Measurements from ENCODE around the gene OR10G8. TPM values are rescaled to one million over a fixed set of nuclear protein-coding genes. Genes with fewer than 3 reads are reported as not detected.
"Not testable (repeated sequence)": the region's sequence is repeated elsewhere in the genome, so short reads cannot be mapped to it uniquely, and the experiment has no call there.

Gene OR10G8, protein sequence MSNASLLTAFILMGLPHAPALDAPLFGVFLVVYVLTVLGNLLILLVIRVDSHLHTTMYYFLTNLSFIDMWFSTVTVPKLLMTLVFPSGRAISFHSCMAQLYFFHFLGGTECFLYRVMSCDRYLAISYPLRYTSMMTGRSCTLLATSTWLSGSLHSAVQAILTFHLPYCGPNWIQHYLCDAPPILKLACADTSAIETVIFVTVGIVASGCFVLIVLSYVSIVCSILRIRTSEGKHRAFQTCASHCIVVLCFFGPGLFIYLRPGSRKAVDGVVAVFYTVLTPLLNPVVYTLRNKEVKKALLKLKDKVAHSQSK
- total RNA-seq (2014; rRNA removed; shearing (Covaris generic)) = not detected in 2 replicates

DNA sequence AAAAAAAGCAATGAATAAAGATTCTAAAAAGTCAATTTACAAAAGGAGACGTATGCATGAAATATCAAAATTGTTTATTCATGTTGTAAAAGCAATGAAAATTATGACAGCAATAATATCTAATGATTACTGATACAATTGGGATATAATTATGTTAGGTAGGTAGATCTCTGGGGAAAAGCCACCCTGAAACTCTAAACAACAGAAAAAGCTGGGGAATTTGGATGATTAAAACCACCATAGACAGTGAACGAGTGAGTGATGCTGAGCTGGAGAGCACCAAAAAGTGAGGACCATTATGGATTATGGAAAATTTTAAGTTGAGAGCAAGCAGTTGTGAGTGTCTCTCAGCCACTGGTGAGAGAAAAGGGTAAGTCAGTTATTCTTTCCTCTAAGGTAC lies at the start of gene OR10G8:
OR10G8 (plus strand) TSS at position 301 of the 400 bp plus-strand sequence. CDS start 2,825 bp downstream, outside the sequence.
- no peak for DNase-seq (ENCODE audit: low spot score)

DNA sequence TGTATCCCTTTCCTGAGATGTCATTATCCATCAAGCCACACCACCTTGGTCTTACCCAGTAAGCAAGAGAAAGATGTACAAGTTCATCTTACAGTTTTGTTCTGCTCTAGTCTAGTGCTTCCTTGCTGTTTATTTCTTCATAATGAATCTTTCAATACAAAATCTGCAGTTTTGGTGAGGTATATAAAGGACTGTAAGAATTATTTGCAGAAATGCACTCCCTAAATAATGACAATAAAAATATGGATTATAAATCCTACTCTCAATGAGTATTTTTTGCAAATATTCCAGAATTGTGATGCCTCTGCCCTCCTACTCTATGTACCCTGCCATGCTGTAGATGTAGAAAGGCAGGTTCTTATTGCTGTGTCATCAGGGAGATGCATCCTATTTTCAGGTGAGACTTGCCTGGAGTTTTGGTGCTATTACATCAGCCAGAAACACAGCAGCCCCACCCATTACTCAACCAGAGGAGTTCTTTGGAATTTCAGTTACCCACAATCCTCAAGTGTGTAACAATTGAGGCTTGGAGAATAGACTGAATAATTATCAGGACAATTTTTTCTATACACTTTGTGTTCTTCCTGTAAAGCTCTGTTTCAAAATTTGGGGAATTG lies 48.8 kb upstream of the OR10G8 start, which contains the start of gene OR10S1:
OR10S1 (minus strand) TSS at position 51 of the 617 bp plus-strand sequence. CDS start 117 bp downstream, outside the sequence.
- DNase-seq (ENCODE audit: low spot score) = no peak

DNA sequence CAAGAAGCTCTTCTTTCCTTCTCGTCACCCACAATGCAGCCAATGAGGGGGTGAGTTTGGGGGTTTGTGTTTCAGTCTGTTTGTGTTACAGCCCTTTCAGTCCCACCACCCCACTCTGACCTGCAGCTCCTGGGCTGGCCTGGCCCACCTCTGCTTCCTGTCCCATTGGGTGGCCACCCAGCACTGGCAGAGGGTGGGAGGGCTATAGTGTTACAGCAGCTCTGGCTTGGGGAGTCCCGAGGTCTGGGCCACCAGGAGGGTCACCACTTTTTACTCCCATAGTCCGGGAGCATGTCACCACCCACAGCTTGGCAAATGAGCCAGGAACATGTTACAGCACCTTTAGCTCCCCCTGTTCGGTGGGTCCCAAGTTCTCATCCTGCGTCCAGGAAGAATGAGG lies 47.3 kb upstream of the OR10G8 start:
- no peak for DNase-seq (ENCODE audit: low spot score)

DNA sequence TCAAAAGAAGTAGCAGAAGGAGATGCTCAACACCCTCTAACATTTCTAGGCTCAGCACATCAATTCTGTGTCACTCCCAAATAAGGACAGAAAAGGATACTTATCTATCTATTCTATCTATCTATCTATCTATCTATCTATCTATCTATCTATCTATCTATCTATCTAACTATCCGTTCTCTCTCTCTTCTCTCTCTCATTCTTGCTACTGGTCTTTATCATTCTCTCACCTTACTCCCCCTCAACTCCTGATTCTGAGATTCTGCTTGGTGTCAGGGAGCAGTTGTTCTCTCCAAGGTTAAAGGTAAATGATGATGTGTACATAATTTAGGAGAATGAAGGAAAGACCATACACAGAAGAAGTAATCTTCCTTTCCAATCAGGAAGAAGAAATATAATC lies 31.5 kb upstream of the OR10G8 start, which contains the start of gene OR10G6:
OR10G6 (minus strand) TSS at position 43 of the 400 bp plus-strand sequence; CDS start at position 43, 0 bp downstream.
- no peak for DNase-seq (ENCODE audit: low spot score)

DNA sequence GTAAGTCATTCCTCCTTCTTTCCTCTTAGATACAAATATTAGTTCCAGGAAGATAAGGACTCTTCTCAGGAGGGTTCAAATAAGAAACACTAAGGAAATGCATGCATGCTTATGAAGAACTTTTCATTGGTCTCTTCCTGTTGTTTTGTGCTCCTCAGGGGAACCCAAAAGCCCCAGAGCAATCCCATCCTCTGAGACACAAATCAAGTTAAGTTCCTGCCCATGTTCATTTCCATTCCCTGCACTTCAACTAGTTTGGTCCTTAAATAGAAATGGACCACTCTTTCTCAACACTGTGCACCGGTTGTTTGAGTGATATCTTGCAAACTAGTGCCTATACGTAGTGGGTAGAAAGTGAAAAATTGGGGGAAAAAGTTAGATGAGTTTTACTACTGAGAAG lies 13.9 kb upstream of the OR10G8 start, which contains the start of gene OR10G4:
OR10G4 (plus strand) TSS at position 301 of the 400 bp plus-strand sequence. CDS start 2,578 bp downstream, outside the sequence.
- DNase-seq (ENCODE audit: low spot score) = no peak

DNA sequence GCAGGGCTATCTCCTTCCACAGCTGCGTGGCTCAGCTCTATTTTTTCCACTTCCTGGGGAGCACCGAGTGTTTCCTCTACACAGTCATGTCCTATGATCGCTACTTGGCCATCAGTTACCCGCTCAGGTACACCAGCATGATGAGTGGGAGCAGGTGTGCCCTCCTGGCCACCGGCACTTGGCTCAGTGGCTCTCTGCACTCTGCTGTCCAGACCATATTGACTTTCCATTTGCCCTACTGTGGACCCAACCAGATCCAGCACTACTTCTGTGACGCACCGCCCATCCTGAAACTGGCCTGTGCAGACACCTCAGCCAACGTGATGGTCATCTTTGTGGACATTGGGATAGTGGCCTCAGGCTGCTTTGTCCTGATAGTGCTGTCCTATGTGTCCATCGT lies 10.8 kb upstream of the OR10G8 start:
- DNase-seq (ENCODE audit: low spot score) = not testable (repeated sequence)

DNA sequence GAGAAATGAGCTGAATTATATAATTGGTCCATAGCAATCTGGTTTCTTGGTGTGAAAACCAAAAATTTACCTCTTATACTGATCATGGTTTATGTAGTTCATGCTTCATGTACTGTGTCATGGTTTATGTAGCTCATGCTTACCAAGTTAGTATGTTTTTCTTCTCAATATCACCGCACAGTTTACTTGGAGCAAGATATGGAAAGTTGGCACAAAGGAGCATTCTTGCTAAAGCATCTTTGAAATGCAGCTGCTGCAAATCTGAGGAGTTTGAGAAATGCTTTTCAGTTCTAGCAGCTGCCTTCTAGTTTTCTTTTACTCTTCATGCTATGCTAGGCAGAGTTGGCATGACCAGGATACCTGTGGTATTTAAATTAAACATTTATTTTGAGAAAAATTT lies 10.1 kb downstream of the OR10G8 start:
- no peak for DNase-seq (ENCODE audit: low spot score)

DNA sequence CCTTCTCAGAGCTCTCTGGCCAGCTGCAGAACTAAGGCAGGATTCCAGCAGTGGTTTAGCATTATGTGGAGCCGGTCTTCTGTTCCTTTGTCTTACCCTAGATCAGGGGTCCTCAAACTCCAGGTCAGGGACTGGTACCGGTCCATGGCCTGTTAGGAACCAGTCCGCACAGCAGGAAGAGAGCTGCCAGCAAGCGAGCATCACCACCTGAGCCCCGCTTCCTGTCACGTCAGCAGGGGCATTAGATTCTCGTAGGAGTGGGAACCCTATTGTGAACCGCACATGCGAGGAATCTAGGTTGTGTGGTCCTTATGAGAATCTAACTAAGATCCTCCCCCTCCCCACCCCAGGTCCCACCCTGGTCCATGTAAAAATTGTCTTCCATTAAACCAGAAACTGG lies 13.0 kb downstream of the OR10G8 start:
- no peak for DNase-seq (ENCODE audit: low spot score)

DNA sequence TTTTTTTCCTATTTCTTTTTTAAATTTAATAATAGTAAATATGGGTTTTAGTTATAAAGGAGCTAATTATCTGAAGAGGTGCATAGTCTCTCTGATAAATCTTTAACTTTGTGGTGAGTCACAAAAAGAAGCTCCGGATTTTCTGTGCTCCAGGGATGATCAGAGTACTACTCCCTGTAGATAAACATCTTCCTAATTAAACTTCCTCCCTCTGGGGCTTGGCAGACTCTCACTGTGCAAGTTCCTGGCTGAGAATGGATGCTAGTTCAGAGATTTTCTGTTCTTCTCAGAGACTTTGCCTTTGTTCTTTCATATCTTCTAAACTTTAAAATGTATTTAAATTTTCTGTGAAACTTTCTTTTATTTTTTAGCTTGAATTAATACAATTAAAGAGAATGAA lies 14.7 kb downstream of the OR10G8 start, which contains the start of gene OR10G7:
OR10G7 (minus strand) TSS at position 72 of the 400 bp plus-strand sequence. CDS start 2,324 bp downstream, outside the sequence.
- DNase-seq (ENCODE audit: low spot score) = no peak

DNA sequence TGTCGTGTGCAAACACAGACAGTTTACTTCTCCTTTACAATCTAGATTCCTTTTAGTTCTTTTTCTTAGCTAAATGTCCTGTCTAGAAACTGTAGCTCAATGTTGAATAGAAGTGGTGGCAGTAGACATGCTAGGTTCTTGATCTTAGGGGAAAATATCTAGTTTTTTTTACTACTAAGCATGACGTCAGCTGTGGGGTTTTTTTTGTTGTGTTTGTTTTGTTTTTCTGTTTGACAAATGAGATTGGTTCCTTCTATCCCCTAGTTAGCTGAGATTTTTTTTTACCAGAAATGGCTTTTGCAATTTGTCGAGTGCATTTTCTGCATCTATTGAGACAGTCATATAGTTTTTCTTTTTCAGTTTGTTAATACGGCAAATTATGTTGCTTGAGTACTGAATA lies 16.8 kb downstream of the OR10G8 start:
- DNase-seq (ENCODE audit: low spot score) = no peak

DNA sequence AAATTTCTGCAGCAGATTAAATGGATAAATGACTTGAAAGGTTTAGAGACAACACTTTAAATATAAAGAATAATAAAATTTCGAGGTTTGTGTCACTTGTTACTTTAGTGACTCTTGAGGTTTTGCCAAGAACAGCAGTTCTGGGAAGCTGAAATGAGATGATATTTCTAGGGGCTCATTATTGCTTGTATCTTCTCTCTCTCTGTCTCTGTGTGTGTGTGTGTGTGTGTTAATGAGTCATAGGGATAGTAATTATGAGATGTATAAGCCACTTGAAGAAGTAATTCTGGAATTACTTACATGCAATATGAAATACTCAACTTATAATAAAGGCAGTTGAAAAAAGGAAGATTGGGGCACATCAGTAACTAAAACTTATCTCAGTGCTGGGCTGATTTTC lies 24.1 kb downstream of the OR10G8 start:
- no peak for DNase-seq (ENCODE audit: low spot score)

DNA sequence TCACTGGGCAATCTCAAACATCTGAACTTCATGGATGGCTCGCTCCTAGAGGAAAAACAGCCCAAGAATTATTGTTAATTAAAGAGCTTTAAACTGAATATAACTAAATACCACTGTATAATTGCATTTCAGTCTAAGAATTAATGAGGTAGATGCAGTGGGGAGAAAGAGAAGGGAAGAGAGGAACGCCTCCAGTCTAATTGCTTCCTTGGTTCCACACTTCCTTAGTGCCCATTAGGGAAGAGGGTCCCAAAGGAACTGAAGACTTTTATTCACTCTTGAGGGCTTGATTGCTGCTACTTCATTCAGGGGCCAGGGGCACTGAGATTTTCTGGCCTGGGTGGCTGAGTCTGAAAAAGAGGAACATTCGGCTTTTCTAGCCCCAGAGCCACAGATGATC lies 26.4 kb downstream of the OR10G8 start:
- no peak for DNase-seq (ENCODE audit: low spot score)

DNA sequence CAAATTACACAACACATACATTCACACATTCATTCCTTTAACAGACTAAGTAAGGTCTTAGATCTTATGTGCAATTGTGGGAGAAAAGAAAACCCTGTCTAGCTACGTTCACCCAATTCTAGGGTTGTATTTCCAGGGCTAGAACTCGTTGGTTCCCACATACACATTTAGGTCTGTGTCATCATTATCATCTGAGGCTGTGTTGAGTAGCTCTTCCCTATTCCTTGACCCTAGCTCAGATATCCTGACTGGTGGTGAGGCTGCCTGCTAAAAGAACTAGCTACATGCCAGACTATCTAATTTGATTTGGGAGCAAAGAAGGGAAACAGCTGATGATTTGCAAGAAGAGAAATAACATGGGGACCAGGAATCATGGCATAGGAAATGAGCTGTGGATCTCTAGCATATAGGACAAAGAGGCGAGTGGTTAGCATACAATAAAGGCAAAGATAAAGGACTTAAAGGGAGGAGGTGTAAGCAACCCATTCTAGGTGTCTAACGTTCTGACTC lies 42.1 kb downstream of the OR10G8 start:
- DNase-seq (ENCODE audit: low spot score) = no peak

DNA sequence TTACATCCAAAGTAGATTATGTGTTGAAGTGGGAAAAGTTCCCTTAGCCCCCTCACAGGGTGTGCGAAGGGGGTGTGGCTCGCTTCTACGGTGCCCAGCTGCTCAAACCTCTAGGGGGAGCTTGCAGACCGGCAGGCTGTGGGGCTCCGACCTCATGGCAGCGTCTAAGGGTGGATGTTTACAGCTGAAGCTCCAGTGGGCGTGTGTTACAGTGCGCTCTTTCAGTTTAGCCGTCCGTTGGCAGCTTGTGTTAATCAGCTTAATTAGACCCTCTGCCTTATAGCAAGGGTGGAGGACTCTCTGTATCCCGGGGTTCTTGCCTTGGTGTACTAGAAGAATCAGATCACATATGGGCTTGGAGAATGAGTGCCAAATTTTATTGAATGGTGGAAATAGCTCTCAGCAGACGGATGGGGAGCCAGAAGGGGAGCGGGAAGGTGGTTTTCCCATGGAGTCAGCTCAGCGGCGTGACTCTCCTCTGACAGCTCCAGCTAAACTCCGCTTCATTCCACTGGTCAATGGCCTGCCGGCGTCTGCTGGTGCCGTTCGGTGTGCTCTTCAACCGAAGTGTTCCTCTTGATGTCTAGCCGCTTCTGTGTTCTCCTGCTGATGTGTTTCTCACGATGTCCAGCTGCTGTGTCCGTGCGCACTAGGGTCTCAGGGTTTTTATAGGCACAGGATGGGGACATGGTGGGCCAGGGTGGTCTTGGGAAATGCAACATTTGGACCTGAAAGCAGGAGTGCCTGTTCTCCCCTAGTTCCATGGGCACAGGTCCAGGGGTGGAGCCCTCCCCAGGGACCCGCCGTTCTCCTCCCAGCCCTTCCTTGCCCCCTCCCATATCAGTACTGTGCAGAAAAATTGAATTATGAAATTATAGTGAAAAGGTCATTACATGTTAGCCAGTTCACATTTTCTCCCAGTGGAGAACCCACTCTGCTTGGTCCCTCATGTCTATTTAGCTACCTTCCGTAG lies 43.1 kb downstream of the OR10G8 start:
- peak; percentile 56 for DNase-seq (ENCODE audit: low spot score)

DNA sequence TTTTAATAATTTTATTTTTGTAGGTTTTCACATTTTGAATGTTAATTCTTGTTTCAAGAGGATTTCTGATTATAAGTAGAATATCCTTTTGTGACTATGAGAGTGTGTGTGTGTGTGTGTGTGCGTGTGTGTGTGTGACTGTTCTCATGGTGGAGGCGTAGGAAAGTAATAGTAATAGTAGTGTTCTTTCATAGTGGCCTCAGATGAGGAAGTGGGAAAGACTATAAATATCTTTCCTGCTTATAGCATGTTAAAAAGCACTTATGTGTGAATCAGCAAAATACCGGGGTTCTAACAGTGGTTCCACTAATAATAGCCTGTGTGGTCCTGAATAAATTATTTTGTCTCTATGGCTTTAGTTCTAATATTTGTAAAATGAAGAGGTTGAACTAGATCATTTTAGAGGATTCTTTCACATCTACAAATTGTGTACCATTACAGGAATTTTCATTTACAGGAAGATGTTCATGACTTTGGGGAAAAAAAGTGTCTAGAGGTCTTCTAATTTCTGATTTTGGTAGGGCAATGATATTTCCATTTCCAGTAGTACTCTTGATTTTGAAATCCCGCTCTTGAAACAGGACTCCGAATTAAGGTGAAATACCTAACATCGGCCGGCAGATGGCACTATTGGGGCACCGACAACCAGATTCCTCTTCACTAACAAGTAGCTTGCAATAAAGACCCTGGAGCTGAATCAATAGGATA lies 44.5 kb downstream of the OR10G8 start:
- peak; percentile 89 for DNase-seq (ENCODE audit: low spot score)

DNA sequence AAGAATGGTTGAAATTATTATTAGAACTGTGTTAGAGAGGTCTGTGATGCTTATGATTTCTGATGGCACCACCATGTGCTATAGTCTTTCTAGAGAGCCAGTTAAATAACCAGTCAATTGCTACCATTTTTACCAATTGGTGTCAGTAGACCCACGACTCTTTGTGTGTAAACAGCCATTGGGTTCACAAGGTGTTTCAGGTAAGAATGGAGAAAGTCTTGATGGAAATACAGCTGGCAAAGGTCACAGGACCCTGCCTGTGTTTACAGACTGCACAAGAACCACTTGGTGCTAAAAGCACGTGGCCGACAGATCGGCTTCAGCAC lies 45.0 kb downstream of the OR10G8 start:
- DNase-seq (ENCODE audit: low spot score) = no peak

DNA sequence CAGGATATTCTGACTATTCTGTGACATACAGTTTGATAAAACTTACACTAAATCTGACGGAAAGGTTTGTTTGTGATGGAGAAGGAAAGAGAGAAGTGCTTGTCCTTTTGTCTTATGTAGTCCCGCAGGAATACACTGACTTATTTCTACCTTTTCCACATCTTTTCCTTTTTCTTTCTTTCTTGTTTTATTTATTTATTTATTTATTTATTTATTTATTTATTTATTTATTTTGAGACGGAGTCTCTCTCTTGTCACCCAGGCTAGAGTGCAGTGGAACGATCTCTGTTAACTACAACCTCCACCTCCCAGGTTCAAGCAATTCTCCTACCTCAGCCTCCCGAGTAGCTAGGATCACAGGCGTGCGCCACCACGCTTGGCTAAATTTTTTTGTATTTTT lies 45.5 kb downstream of the OR10G8 start:
- DNase-seq (ENCODE audit: low spot score) = no peak

DNA sequence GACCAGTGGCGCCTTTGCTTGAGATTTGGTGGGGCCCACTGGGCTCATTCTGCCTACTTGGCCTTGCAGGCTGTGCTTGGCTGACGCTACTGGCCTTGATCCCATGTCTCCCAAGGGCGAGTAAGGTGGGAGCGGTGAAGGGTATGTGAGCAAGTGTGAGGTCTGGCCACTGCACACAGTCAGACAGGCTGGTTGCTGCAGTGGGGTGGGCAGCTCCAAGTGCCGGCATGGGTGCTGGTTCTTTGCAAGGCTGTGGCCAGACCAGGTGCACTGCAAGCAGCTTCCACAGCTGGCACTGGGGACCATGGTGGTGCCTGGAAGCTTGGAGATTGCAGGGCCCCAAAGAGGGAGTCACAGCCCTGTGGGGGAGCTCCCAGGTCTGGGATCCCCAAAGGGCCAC lies 48.0 kb downstream of the OR10G8 start:
- DNase-seq (ENCODE audit: low spot score) = no peak

DNA sequence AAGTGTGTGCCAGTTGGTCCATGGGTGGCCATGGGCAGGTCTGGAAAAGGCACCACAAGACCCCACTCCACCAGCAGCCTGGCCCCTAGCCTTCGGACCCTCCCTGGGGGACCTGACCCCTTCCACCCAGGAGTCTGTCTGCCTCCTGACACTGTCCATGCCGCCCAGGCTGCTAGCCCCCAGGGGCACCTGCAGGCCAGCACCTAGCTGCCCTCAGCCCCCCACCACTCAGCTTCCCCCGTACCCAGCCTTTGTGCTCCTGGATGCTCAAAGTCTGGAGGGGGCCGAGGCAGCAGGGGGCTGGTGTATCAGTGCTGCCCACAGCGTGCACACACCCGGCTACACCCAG lies 48.9 kb downstream of the OR10G8 start:
- no peak for DNase-seq (ENCODE audit: low spot score)

DNA sequence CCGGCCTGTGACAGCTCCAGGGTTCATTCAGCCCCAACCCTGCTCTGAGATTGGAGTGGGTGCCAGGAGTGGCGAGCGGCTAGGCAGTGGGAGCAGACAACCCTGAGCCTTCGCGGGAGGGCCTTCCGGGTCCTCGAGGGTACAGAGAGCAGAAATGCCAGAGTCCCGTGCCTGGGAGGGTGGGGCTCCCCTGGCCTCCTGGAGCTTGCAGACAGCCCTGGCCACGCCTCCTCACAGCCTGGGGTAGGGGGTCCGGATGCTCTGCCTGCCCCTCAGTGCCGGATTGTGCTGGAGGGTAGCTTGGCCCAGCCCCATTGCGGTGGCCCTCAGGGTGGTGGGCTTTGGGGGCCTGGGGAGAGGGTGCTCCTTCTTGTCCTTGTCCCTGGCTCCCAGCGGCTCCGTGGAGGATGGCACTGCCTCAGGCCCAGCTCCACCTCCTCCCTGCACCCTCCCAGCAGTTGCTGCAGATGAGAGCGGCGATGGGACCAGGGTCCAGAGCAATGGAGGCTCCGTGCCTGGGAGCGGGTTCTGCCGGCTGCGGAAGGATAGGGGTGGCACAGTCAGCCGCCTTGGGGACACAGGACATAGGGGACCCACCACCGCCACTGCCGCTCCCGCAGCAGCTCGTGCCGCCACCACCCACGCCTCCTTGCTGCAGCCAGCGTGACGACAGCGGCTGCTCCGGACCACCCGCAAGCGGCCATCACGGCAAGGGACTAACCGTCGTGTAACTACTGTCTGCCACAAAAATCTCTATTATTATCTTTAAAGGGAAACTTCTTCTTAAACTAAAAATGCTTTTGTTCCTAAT lies 49.4 kb downstream of the OR10G8 start:
- no peak for DNase-seq (ENCODE audit: low spot score)

Measured in HT-29 (cell line).